ENCODE data around the gene DENND1B.

The DENND1B gene

GRCh38 chr1:197466813-197467212, 308.5 kb downstream of the DENND1B start:
- DNase-seq (ENCODE audit: low spot score), result no peak

GRCh38 chr1:197465528-197466327, 309.6 kb downstream of the DENND1B start:
- no peak for DNase-seq (ENCODE audit: low spot score)

DNA sequence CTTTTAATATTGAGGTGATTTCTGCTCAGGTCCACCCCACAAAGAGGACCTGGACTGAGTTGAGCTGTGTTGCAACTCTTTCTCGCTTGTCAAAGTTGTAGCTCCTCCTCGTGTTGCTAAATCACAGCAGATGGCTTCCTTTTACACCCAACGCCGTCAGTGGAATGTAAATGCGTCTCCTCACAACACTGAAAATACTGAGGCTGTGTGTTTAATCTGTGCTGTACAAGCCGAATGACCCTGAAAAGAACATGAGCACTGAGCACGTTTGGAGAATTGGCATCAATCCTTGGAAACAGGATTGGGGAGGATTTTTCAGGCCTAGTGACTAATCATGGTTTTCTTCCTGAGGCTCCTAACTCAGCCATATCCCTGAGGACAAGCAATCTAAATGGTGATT, 311.2 kb downstream of the DENND1B start:
- DNase-seq (ENCODE audit: low spot score), result no peak

- no peak for DNase-seq (ENCODE audit: low spot score)
Measured at GRCh38 chr1:197463142-197463541, 312.1 kb downstream of the DENND1B start.

DNA sequence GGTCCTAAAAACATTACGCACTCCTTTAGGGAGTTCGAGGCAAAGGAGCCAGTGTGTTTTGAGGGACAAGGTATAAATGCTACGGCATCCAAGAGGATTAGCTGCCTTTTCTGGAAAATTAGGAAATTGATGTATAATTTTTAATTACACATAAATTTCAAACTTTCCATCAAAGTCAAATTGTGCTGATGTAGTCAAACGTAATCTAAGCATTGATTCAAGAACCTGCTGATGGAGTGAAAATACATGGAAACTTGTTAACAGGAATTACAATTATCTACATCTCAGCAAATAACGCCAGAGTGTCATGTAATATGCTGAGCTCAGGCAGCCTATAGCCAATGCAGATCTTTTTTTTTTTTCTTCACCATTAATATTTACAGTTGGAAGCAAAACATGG, 312.7 kb downstream of the DENND1B start:
- DNase-seq (ENCODE audit: low spot score), result no peak

Measured in ecto neural progenitor cell (in vitro differentiated cells).